Inflammatory macrophage treated with lipopolysaccharide for 4 hours (primary cell): ENCODE measurements around the gene PRPF8.

ENCODE experiments used
- DNase-seq: peaks from one replicate; pipeline ENCODE4 v3.0.0-alpha.2; 2020

The PRPF8 gene

GRCh38 chr17:1624650-1625049, 60.0 kb downstream of the PRPF8 start:
- no peak for DNase-seq

GRCh38 chr17:1623057-1623630, 61.5 kb downstream of the PRPF8 start:
- no peak for DNase-seq

DNA sequence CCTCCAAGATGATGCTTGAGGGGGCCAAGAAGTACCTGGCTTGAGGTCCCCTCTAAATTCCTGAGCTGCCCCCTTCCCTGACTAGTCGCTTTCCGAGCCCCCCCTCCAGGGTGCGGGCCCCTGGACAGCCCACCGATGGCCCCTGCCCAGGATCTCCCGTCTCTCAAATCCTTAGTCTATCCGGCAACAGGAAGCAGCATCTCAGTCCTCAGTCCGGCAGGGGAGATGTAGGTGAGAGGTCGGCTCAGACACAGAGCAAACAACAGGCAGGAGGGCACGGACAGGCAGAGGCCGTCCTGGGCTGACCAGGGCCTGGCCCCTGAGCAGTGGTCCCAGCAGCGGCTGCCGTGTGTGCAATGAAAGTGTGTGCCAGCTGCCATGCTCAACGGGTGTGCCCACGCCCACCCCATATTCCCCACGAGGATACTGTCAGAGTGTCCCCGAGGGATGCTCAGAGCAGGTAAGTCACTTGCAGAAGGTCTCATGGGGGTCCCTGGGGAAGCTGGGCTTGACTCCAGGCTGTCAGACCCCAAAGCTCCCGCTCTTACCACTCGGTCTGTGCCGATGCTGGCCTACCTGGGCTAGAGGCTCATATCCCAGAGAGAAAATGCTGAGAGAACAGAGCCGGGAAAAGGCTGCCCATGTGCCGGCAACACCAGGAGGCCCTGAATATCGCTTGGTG, 63.3 kb downstream of the PRPF8 start:
- no peak for DNase-seq

- no peak for DNase-seq
Measured at GRCh38 chr17:1620486-1620885, 64.2 kb downstream of the PRPF8 start.

DNA sequence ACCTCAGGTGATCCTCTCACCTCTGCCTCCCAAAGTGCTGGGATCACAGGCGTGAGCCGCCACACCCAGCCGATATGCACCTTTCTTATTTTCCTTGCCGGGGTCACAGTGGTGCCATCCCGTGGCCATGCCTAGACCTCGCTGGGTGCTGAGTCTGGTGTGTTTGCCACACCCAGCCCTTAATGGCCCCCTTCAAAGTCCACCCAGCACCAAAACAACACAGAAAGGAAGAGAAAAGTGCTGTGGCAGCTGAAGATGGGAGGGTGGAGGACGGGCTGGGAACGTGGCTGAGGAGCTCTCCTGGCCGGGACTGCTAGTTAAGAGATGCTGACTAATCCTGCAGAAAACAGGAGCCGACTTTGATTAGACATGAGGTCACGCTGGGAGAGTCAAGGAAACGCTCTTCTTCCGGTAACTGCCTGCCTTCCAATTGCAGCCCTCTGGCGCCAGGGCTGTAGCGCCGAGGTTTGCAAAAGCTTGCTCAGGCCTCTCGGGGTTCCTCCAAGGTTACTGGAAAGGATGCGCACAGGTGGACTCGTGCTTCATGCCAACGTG, 67.0 kb downstream of the PRPF8 start:
- peak; percentile 51 for DNase-seq

- DNase-seq = no peak
Measured at GRCh38 chr17:1616101-1616500, 68.6 kb downstream of the PRPF8 start.

- no peak for DNase-seq
Measured at GRCh38 chr17:1612400-1612799, 72.3 kb downstream of the PRPF8 start.

DNA sequence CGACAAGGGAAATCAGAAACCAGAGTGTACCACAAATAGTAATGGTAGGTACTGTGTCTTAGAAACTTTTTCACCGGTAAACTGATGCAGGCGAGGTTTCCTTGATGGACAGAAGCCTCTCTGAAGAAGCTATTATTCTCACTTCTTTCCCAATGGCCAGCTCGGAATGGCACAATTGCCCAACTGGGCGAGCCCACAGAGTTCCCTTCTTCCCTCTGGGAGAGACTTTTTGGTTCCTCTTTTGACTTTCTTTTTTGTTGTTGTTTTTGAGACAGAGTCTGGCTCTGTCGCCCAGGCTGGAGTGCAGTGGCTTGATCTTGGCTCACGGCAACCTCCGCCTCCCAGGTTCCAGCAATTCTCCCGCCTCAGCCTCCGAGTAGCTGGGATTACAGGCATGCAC, 73.0 kb downstream of the PRPF8 start:
- DNase-seq = peak; percentile 96

DNA sequence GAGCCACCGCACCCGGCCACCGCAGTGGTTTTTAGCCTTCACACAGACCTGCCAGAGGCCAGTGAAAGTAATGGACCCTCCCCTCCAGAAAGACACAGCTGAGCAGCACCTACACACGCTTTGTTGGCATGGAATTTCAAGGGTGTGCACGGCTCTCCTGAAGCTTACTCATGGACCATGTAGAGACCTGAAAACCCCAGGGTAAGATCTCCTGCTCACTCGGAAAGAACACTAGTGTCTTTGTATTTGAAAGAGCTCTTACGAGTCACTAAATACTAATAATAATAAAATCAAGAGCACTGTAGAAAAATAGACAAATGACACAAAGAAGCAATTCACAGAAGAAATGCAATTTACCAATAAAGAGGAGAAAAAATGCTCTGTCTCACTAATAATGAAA, 76.0 kb downstream of the PRPF8 start:
- no peak for DNase-seq

DNA sequence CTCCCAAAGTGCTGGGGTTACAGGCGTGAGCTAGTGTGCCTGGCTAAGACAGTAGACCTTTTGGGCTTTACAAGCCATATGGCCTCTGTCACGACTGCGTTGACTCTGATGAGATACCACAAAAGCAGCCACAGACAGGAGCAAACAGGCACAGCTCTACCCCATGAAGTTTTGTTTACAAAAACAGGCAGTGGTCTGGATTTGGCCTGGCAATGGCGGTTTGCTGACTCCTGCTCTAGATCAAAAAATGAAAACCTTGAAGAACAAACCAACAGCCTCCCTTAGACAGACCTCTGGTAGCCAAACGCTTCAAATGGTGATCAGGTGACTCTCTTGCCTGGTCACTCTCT, 76.7 kb downstream of the PRPF8 start:
- no peak for DNase-seq

- peak; percentile 91 for DNase-seq
Measured at GRCh38 chr17:1606352-1606985, 78.2 kb downstream of the PRPF8 start.

DNA sequence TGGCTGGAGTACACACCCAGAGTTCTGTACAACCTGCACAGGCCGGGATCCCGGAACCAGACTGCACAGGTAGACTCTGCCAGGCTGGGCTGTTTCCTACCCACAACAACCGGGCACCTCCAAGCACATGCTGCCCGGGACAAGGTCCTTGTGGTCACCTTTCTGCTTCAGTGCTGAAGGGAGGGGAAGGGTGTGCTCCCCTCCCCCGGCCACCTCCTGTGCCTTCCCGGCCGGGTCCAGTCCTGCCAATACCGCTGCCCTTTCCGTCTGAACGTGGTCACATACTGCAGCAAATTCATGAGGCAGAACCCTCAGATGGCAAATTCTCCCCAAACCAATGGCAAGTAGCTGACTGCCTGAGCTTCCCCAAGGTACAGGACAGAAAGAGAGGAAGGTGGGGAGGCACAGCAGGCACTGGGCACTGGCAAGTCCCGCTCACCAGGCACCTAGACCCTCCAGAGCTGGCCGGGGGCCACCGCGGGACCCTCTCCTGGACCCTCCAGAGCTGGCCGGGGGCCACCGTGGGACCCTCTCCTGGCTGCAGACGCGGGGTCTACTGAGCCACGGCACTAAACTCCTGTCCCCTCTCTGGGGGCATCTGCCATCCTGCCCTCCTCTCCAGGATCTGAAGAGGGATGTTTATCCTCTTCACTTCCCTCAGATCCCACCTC, 78.9 kb downstream of the PRPF8 start:
- DNase-seq = no peak

DNA sequence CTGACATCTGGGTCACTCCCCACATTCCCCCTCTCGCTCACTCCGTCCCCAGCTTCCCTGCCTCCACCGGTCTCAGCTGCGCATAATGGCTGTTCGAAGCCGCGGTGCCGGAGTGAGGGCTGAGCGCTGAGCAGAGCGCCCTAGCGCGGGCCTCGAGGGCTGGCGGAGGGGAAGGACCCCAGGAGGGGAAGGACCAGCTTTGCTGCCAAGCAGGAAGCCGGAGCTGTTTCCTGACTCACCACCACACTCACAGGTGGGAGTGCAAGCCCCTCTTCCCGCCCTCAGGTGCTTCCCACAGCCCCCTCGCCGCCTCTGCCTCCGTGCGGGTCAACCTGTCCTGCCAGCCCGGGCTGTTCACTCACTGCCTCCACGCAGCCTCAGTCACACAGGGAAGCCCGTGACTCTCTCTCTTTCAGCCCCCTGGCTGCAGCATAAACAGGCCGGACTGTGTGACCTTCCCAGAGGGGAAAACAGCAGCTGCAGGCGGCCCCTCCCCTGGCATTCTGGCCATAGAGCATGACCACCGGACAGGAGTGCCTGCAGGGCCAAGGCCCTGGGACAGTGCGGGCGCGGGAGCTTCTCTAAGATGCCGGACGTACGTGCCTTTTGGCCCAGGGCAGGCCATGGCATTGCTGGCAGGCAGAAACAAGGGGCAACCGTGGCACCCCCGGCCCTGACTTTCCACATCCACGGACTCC, 79.7 kb downstream of the PRPF8 start:
- no peak for DNase-seq

GRCh38 chr17:1601571-1601970, 83.1 kb downstream of the PRPF8 start:
- no peak for DNase-seq
